Lower leg skin (tissue), 4 donors: ENCODE data around the gene KRT5. TPM values are rescaled to one million over a fixed set of nuclear protein-coding genes. Genes with fewer than 3 reads are reported as not detected.

ENCODE experiments used
- DNase-seq, 2 donors: peaks; one replicate each; pipeline ENCODE4 v3.0.0-alpha.2; 2019; ENCODE audit warnings: low spot score in 2 of 2
- H3K4me3 ChIP-seq: fragments of 200-600 bp; sonication (generic); 2 replicates; pipeline ENCODE4 v1.5.1; 2017; ENCODE audit warnings: mild to moderate bottlenecking, low read depth; ENCODE audit not compliant: poor library complexity, severe bottlenecking
- CTCF ChIP-seq, 3 donors: fragments of 450-650 bp; IDR thresholded peaks; one replicate each; pipeline ENCODE4 v1.5.1; 2016; ENCODE audit warnings: antibody characterized with exemption in 3 of 3, mild to moderate bottlenecking in 3 of 3, moderate library complexity in 2 of 3
- POLR2A ChIP-seq, 2 donors: fragments of 450-650 bp; IDR thresholded peaks; one replicate each; pipeline ENCODE4 v1.6.1; 2016 to 2017; ENCODE audit warnings: antibody characterized with exemption in 2 of 2, mild to moderate bottlenecking in 1 of 2, moderate library complexity in 1 of 2
- WGBS, 2 donors: methylation state at CpG; one replicate each; pipeline ENCODE4 v1.1.5; 2018; 5-methylcytosine and 5-hydroxymethylcytosine counted together
- intact Hi-C: fragments of 100-400 bp; cut with DNase I; formaldehyde crosslinking; loops from one replicate; pipeline ENCODE4 v1.15.0; 2023; ENCODE audit warnings: low total_unique reads
- total RNA-seq, 4 donors: library from RNA; depleted of rRNA; stranded (reverse); fragments of >200 nt; gene quantifications; one replicate each; pipeline ENCODE4 v1.1.0, GENCODE V29; 2016

The KRT5 gene
- total RNA-seq, 4 donors from 2014 or later = 2,541 to 6,567 (median 4,278) TPM

GRCh38 chr12:52523824-52524223, 3.6 kb upstream of the KRT5 start:
- DNase-seq = peak; percentile 33 to 85
- intact Hi-C loops = no loop called here
- no peak overlapping the region for H3K4me3 ChIP-seq
- TF ChIP-seq POLR2A (IDR thresholded peaks at IDR 0.05) (no peak), CTCF (IDR thresholded peaks at IDR 0.05) (no peak)
- WGBS, 2 donors = 45 to 50% methylated on average over 4 of the region's 4 CpGs

- TF ChIP-seq POLR2A (IDR thresholded peaks at IDR 0.05) (no peak), CTCF (IDR thresholded peaks at IDR 0.05) (no peak)
- DNase-seq = peak; percentile 76 to 87
- intact Hi-C loops = no loop called here
- WGBS, 2 donors = 16 to 41% methylated on average over 7 to 10 of the region's 10 CpGs
- H3K4me3 ChIP-seq = no peak overlapping the region
Measured at GRCh38 chr12:52522346-52523011, 2.3 kb upstream of the KRT5 start.

- TF ChIP-seq POLR2A (IDR thresholded peaks at IDR 0.05) = no peak
- no peak overlapping the region for H3K4me3 ChIP-seq
- DNase-seq = peak; percentile 30 to 83
- intact Hi-C loops = no loop called here
- WGBS, 2 donors = 45 to 71% methylated on average over 9 to 10 of the region's 10 CpGs
Measured at GRCh38 chr12:52521568-52522266, 1.5 kb upstream of the KRT5 start.

- no peak overlapping the region for H3K4me3 ChIP-seq
- TF ChIP-seq POLR2A (IDR thresholded peaks at IDR 0.05) = no peak
- TF ChIP-seq CTCF (IDR thresholded peaks at IDR 0.05) = no peak
- intact Hi-C loops = no loop called here
- peak; percentile 68 to 85 for DNase-seq
- 45 to 63% methylated on average over 10 of the region's 10 CpGs for WGBS, 2 donors
Measured at GRCh38 chr12:52521175-52521567, 977 bp upstream of the KRT5 start.

- no peak for TF ChIP-seq CTCF (IDR thresholded peaks at IDR 0.05)
- TF ChIP-seq POLR2A (IDR thresholded peaks at IDR 0.05) = no peak
- peak overlapping the region; percentile 46 for H3K4me3 ChIP-seq
- no peak for DNase-seq
- WGBS, 2 donors = 48 to 59% methylated on average over 3 of the region's 3 CpGs
- intact Hi-C loops = no loop called here
Measured at GRCh38 chr12:52519387-52519703, 849 bp downstream of the KRT5 start.

- peak; percentile 10 to 83 for DNase-seq
- peak overlapping the region; percentile 46 for H3K4me3 ChIP-seq
- intact Hi-C loops = no loop called here
- 38 to 49% methylated on average over 8 of the region's 8 CpGs for WGBS, 2 donors
- TF ChIP-seq CTCF (IDR thresholded peaks at IDR 0.05) (no peak), POLR2A (IDR thresholded peaks at IDR 0.05) (no peak)
Measured at GRCh38 chr12:52518574-52519386, 1.4 kb downstream of the KRT5 start.
